ENCODE data around the gene PPP1R3G. TPM values are rescaled to one million over a fixed set of nuclear protein-coding genes. Genes with fewer than 3 reads are reported as not detected.
A peak's percentile ranks its signal among the peaks of the same experiment; 100 is the strongest.
"Not testable (repeated sequence)": the region's sequence is repeated elsewhere in the genome, so short reads cannot be mapped to it uniquely, and the experiment has no call there.

The PPP1R3G gene
- total RNA-seq, 4 donors from 2014 or later = 0.10 to 1.1 (median 0.49) TPM; not detected in 1

GRCh38 chr6:5115168-5115567, 30.0 kb downstream of the PPP1R3G start:
- in situ Hi-C loops (cut with MboI; ENCODE audit: low sequenced_read_pairs in 4 of 4) = no loop called here
- TF ChIP-seq CTCF (IDR thresholded peaks at IDR 0.05 in 4 of 5, conservative IDR thresholded peaks at IDR 0.05 in 1 of 5) (peak in 1 of 5 experiments; percentile 18), POLR2A (IDR thresholded peaks at IDR 0.05) (no peak)
- H3K27ac ChIP-seq = no peak overlapping the region

GRCh38 chr6:5116243-5116991, 31.3 kb downstream of the PPP1R3G start:
- in situ Hi-C loops (cut with MboI; ENCODE audit: low sequenced_read_pairs in 4 of 4) = no loop called here
- no peak for ATAC-seq

More at GRCh38 chr6:5115168-5115567, 30.0 kb downstream of the PPP1R3G start:
- ATAC-seq = no peak
- no peaks in the 10 kb centered on the region for H3K4me1 ChIP-seq
- H3K9me3 ChIP-seq = no peaks in the 10 kb centered on the region
- no peaks in the 10 kb centered on the region for H3K36me3 ChIP-seq
- intact Hi-C loops (cut with DNase I; ENCODE audit: low total_unique reads) = no loop called here
- H3K4me3 ChIP-seq = no peak overlapping the region
- H3K27me3 ChIP-seq = no peaks in the 10 kb centered on the region
- DNase-seq = no peak

GRCh38 chr6:5119090-5119951, 34.2 kb downstream of the PPP1R3G start:
- TF ChIP-seq CTCF (IDR thresholded peaks at IDR 0.05 in 4 of 5, conservative IDR thresholded peaks at IDR 0.05 in 1 of 5) (no peak), POLR2A (IDR thresholded peaks at IDR 0.05) (no peak)
- no peak overlapping the region for H3K27ac ChIP-seq
- intact Hi-C loops (cut with DNase I; ENCODE audit: low total_unique reads) (no loop called here), in situ Hi-C loops (cut with MboI; ENCODE audit: low sequenced_read_pairs in 4 of 4) (no loop called here)
- no peaks in the 10 kb centered on the region for H3K27me3 ChIP-seq
- ATAC-seq = no peak
- DNase-seq = no peak
- no peak overlapping the region for H3K4me3 ChIP-seq
- H3K9me3 ChIP-seq = no peaks in the 10 kb centered on the region
- no peaks in the 10 kb centered on the region for H3K36me3 ChIP-seq
- H3K4me1 ChIP-seq = peaks cover 0 to 6% of the 10 kb centered on the region in 2 donors

More at GRCh38 chr6:5116243-5116991, 31.3 kb downstream of the PPP1R3G start:
- no peak for DNase-seq
- intact Hi-C loops (cut with DNase I; ENCODE audit: low total_unique reads) = no loop called here
- Histone ChIP-seq H3K9me3 (no peaks in the 10 kb centered on the region), H3K4me3 (no peak overlapping the region), H3K4me1 (peaks cover 0 to under 1% of the 10 kb centered on the region in 2 donors), H3K27ac (no peak overlapping the region), H3K27me3 (no peaks in the 10 kb centered on the region), H3K36me3 (no peaks in the 10 kb centered on the region)
- TF ChIP-seq CTCF (IDR thresholded peaks at IDR 0.05 in 4 of 5, conservative IDR thresholded peaks at IDR 0.05 in 1 of 5) (no peak), POLR2A (IDR thresholded peaks at IDR 0.05) (no peak)

- Histone ChIP-seq H3K36me3 (no peaks in the 10 kb centered on the region), H3K27me3 (no peaks in the 10 kb centered on the region), H3K9me3 (no peaks in the 10 kb centered on the region), H3K4me1 (peaks cover 0 to 6% of the 10 kb centered on the region in 2 donors), H3K27ac (no peak overlapping the region), H3K4me3 (no peak overlapping the region)
- intact Hi-C loops (cut with DNase I; ENCODE audit: low total_unique reads) = no loop called here
- no peak for TF ChIP-seq CTCF (IDR thresholded peaks at IDR 0.05 in 4 of 5, conservative IDR thresholded peaks at IDR 0.05 in 1 of 5)
- DNase-seq (no peak), ATAC-seq (no peak)
- in situ Hi-C loops (cut with MboI; ENCODE audit: low sequenced_read_pairs in 4 of 4) = no loop called here
Measured at GRCh38 chr6:5120011-5120410, 34.9 kb downstream of the PPP1R3G start.

- ATAC-seq; H3K27ac ChIP-seq; in situ Hi-C loops (cut with MboI; ENCODE audit: low sequenced_read_pairs in 4 of 4); H3K4me1 ChIP-seq; H3K9me3 ChIP-seq; H3K36me3 ChIP-seq; DNase-seq; intact Hi-C loops (cut with DNase I; ENCODE audit: low total_unique reads); H3K27me3 ChIP-seq; H3K4me3 ChIP-seq: not testable (repeated sequence)
Measured at GRCh38 chr6:5120543-5120942, 35.4 kb downstream of the PPP1R3G start.
